ENCODE measurements around the gene SPIB.
"Not testable (repeated sequence)": the region's sequence is repeated elsewhere in the genome, so short reads cannot be mapped to it uniquely, and the experiment has no call there.

Gene SPIB

GRCh38 chr19:50468818-50469217 is 50.1 kb downstream of the SPIB start:
- Histone ChIP-seq H3K36me3 (ENCODE audit: control insufficient read depth, insufficient read depth, low read length) (no peaks in the 10 kb centered on the region), H3K9me3 (ENCODE audit: control insufficient read depth, insufficient read depth, low read length) (peaks cover 4% of the 10 kb centered on the region), H3K27me3 (ENCODE audit: control insufficient read depth, insufficient read depth, low read length) (no peaks in the 10 kb centered on the region), H3K4me3 (ENCODE audit: low read length) (no peak overlapping the region), H3K27ac (ENCODE audit: low read length) (no peak overlapping the region), H3K4me1 (ENCODE audit: control insufficient read depth, insufficient read depth, low read length) (no peaks in the 10 kb centered on the region; the same call in 1 of the 2 replicates)
- no peak for DNase-seq (ENCODE audit: low read depth, low spot score)
- no CpG with 5 or more reads among the region's 6 CpGs for whole genome bisulfite sequencing (ENCODE audit: insufficient coverage, insufficient read length)

DNA sequence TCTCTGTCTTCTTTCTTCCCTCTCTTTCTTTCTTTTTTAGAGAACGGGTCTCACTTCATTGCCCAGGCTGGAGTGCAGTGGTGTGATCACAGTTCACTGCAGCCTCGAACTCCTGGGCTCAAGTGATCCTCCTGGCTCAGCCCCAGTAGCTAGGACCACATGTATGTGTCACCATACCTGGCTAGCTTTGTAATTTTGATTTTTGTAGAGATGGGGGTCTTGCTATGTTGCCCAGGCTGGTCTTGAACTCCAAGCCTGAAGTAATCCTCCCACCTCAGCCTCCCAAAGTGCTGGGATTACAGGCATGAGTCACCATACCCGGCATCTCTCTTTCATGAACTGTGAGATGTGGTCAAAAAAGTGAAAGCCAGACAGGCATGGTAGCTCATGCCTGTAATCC is 54.6 kb downstream of the SPIB start:
- H3K36me3 ChIP-seq (ENCODE audit: control insufficient read depth, insufficient read depth, low read length); H3K4me3 ChIP-seq (ENCODE audit: low read length); DNase-seq (ENCODE audit: low read depth, low spot score); H3K27ac ChIP-seq (ENCODE audit: low read length); H3K27me3 ChIP-seq (ENCODE audit: control insufficient read depth, insufficient read depth, low read length); H3K4me1 ChIP-seq (ENCODE audit: control insufficient read depth, insufficient read depth, low read length); H3K9me3 ChIP-seq (ENCODE audit: control insufficient read depth, insufficient read depth, low read length): not testable (repeated sequence)
- WGBS (ENCODE audit: insufficient coverage, insufficient read length), result no CpG with 5 or more reads among the region's 3 CpGs

GRCh38 chr19:50475101-50475568 is 56.4 kb downstream of the SPIB start:
- H3K4me3 ChIP-seq (ENCODE audit: low read length), result no peak overlapping the region
- DNase-seq (ENCODE audit: low read depth, low spot score), result no peak
- H3K9me3 ChIP-seq (ENCODE audit: control insufficient read depth, insufficient read depth, low read length), result peaks cover 1% of the 10 kb centered on the region; the same call in 1 of the 2 replicates
- WGBS (ENCODE audit: insufficient coverage, insufficient read length), result no CpG with 5 or more reads among the region's 12 CpGs
- H3K36me3 ChIP-seq (ENCODE audit: control insufficient read depth, insufficient read depth, low read length), result peaks cover 2% of the 10 kb centered on the region; the same call in 1 of the 2 replicates
- no peak overlapping the region for H3K27ac ChIP-seq (ENCODE audit: low read length)
- H3K27me3 ChIP-seq (ENCODE audit: control insufficient read depth, insufficient read depth, low read length), result no peaks in the 10 kb centered on the region
- H3K4me1 ChIP-seq (ENCODE audit: control insufficient read depth, insufficient read depth, low read length), result no peaks in the 10 kb centered on the region; the same call in 1 of the 2 replicates

DNA sequence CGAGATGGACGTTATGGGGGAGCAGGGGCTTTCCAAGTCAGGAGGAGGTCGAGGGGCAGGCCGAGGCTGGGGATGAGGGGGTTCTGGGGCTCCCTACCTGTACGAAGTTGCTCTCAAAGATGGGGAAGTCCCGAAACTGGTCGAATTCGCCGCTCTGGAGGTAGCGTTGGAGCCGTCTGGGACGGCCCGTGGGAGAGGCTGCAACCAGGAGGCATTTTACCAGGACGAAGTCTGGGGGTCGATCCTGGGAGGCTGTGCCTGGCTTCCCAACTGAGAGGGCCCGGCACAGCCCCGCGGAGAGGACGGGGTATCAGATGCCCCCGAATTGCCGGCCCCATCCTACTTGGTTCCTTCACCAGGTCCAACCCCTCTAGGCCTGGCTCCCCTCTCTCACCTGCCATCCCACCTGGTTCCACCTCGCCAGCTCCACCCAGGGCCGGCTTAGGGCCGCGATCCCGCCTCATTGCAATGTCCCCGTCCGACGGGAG is 57.0 kb downstream of the SPIB start:
- peaks cover 2% of the 10 kb centered on the region; the same call in 1 of the 2 replicates for H3K36me3 ChIP-seq (ENCODE audit: control insufficient read depth, insufficient read depth, low read length)
- H3K4me1 ChIP-seq (ENCODE audit: control insufficient read depth, insufficient read depth, low read length), result no peaks in the 10 kb centered on the region; the same call in 1 of the 2 replicates
- no CpG with 5 or more reads among the region's 29 CpGs for WGBS (ENCODE audit: insufficient coverage, insufficient read length)
- H3K9me3 ChIP-seq (ENCODE audit: control insufficient read depth, insufficient read depth, low read length), result peaks cover 1% of the 10 kb centered on the region; the same call in 1 of the 2 replicates
- H3K4me3 ChIP-seq (ENCODE audit: low read length), result peak overlapping the region; percentile 16; the same call in 1 of the 2 replicates
- DNase-seq (ENCODE audit: low read depth, low spot score), result no peak
- no peak overlapping the region for H3K27ac ChIP-seq (ENCODE audit: low read length)
- H3K27me3 ChIP-seq (ENCODE audit: control insufficient read depth, insufficient read depth, low read length), result no peaks in the 10 kb centered on the region

GRCh38 chr19:50476224-50476906 is 57.6 kb downstream of the SPIB start, which contains the start of the genes EMC10 and GARIN5A:
Gene EMC10, plus strand, starts transcription at chr19:50476507. Its CDS starts 38 bp downstream, at chr19:50476545.
Gene GARIN5A, minus strand, starts transcription at chr19:50476848. Its CDS starts 460 bp downstream, at chr19:50476388.
- Histone ChIP-seq H3K36me3 (ENCODE audit: control insufficient read depth, insufficient read depth, low read length) (peaks cover 2% of the 10 kb centered on the region; the same call in 1 of the 2 replicates), H3K4me3 (ENCODE audit: low read length) (peak within 1 kb of the TSS; percentile 78), H3K4me1 (ENCODE audit: control insufficient read depth, insufficient read depth, low read length) (no peaks in the 10 kb centered on the region; the same call in 1 of the 2 replicates), H3K27ac (ENCODE audit: low read length) (no peak within 1 kb of the TSS), H3K27me3 (ENCODE audit: control insufficient read depth, insufficient read depth, low read length) (no peaks in the 10 kb centered on the region), H3K9me3 (ENCODE audit: control insufficient read depth, insufficient read depth, low read length) (peaks cover 1% of the 10 kb centered on the region; the same call in 1 of the 2 replicates)
- WGBS (ENCODE audit: insufficient coverage, insufficient read length), result no CpG with 5 or more reads among the region's 58 CpGs
- DNase-seq (ENCODE audit: low read depth, low spot score), result no peak

DNA sequence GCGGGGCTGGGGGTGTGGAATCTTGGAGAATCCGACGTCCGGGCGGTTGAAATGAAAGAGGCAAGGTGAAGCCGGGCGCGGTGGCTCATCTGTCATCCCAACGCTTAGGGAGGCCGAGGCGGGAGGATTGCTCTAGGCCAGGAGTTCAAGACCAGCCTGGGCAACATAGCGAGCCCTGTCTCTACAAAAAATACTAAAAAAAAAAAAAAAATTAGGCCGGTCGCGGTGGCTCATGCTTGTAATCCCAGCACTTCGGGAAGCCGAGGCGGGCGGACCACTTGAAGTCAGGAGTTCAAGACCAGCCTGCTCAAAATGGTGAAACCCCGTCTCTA is 58.1 kb downstream of the SPIB start:
- H3K36me3 ChIP-seq (ENCODE audit: control insufficient read depth, insufficient read depth, low read length), result peaks cover 7% of the 10 kb centered on the region; the same call in 1 of the 2 replicates
- peak overlapping the region; percentile 78; the same call in 1 of the 2 replicates for H3K4me3 ChIP-seq (ENCODE audit: low read length)
- no peak overlapping the region for H3K27ac ChIP-seq (ENCODE audit: low read length)
- no peaks in the 10 kb centered on the region for H3K27me3 ChIP-seq (ENCODE audit: control insufficient read depth, insufficient read depth, low read length)
- no peak for DNase-seq (ENCODE audit: low read depth, low spot score)
- no peaks in the 10 kb centered on the region; the same call in 1 of the 2 replicates for H3K4me1 ChIP-seq (ENCODE audit: control insufficient read depth, insufficient read depth, low read length)
- no CpG with 5 or more reads among the region's 20 CpGs for WGBS (ENCODE audit: insufficient coverage, insufficient read length)
- H3K9me3 ChIP-seq (ENCODE audit: control insufficient read depth, insufficient read depth, low read length), result peaks cover 1% of the 10 kb centered on the region; the same call in 1 of the 2 replicates

DNA sequence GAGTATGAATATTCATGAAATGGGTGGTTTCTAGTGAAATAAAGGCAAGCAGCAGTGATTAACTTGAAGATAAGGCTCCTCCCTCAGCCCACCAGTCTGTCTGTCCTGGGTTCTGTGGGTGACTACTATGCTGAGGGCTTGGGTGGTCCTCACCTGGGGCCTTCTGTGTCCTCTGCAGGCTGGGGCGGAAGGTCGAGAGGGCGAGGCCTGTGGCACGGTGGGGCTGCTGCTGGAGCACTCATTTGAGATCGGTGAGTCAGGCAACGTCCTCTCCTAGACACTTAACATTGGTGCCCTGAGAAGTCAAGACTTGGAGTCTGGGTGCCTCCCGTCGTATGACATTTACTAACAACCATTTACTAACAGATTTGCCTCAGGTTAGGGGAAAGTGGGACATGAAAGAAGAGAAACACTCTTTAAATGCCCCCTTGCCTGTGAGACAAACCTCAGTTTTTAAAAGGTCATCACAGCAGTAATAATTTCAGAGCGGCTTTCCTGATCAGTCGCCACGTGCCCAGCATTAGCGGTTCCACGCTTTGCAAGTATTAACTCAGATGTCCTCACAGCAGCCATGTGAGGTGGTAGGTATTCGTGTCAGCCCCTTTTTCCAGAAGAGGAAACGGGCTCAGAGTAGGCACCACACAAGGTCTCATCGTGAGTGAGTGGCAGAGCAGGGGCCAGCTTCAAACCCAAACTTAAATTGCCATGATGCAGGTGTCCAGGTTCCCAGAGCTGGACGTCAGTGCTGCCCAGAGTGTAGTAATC is 59.2 kb downstream of the SPIB start:
- peaks cover 7% of the 10 kb centered on the region; the same call in 1 of the 2 replicates for H3K36me3 ChIP-seq (ENCODE audit: control insufficient read depth, insufficient read depth, low read length)
- H3K4me3 ChIP-seq (ENCODE audit: low read length), result no peak overlapping the region
- no peaks in the 10 kb centered on the region; the same call in 1 of the 2 replicates for H3K9me3 ChIP-seq (ENCODE audit: control insufficient read depth, insufficient read depth, low read length)
- DNase-seq (ENCODE audit: low read depth, low spot score), result no peak
- H3K27ac ChIP-seq (ENCODE audit: low read length), result no peak overlapping the region
- no peaks in the 10 kb centered on the region; the same call in 1 of the 2 replicates for H3K4me1 ChIP-seq (ENCODE audit: control insufficient read depth, insufficient read depth, low read length)
- H3K27me3 ChIP-seq (ENCODE audit: control insufficient read depth, insufficient read depth, low read length), result no peaks in the 10 kb centered on the region
- WGBS (ENCODE audit: insufficient coverage, insufficient read length), result no CpG with 5 or more reads among the region's 17 CpGs

DNA sequence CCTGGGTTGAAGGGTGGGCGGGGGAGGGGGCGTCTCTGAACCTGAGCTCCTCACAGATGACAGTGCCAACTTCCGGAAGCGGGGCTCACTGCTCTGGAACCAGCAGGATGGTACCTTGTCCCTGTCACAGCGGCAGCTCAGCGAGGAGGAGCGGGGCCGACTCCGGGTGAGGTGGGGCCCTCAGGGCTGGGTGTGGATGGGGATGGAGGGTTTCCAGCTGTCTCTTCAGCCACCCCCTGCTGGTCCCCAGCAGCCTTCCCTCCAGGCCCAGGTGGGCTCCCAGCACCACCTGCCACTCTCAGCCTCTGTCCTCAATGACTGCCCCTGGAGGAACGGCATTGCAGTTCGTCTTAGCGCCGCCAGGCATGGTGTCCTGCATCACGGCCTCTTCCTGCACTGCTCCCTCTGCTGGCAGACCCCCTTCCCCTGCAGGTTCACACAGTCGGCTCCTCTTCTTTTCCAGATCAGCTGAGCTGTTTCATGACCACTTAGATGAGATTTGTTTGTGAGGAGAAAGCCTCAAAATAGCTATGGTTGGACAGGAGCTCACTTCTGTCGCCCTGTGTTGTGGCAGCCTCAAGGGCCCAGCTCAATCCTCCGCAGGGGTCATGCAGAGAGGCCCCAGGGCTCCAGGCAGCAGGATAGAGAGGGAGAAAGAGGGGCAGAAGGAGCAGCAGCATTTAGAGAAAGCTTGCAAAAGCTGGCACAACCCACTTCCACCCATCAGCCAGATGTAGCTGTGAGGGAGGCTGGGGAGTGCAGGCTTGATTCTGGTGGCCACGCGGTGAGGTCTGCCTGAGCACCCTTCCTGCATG is 60.4 kb downstream of the SPIB start:
- peaks cover 7% of the 10 kb centered on the region; the same call in 1 of the 2 replicates for H3K36me3 ChIP-seq (ENCODE audit: control insufficient read depth, insufficient read depth, low read length)

DNA sequence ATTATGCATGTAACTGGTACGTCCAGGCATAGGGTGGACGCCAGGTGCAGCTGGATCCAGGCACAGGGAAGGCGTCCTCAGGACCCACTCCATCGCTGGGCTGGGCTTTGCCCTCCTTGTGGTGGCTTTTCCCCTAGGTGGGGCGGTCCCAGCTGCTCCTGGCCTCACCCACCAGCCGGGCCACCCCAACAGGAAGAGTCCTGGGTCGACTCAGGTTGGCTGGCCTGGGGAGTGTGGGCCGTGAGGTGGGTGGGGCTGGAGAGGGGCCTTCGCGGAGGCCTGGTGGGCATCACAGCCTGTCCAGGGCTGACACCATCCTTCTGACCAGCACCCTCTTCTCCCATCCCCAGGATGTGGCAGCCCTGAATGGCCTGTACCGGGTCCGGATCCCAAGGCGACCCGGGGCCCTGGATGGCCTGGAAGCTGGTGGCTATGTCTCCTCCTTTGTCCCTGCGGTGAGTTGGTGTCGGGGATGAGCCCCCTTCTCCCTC is 61.1 kb downstream of the SPIB start:
- Histone ChIP-seq H3K4me3 (ENCODE audit: low read length) (no peak overlapping the region), H3K36me3 (ENCODE audit: control insufficient read depth, insufficient read depth, low read length) (peaks cover 7% of the 10 kb centered on the region; the same call in 1 of the 2 replicates), H3K4me1 (ENCODE audit: control insufficient read depth, insufficient read depth, low read length) (no peaks in the 10 kb centered on the region; the same call in 1 of the 2 replicates), H3K27ac (ENCODE audit: low read length) (no peak overlapping the region), H3K27me3 (ENCODE audit: control insufficient read depth, insufficient read depth, low read length) (no peaks in the 10 kb centered on the region; the same call in 1 of the 2 replicates), H3K9me3 (ENCODE audit: control insufficient read depth, insufficient read depth, low read length) (no peaks in the 10 kb centered on the region; the same call in 1 of the 2 replicates)
- WGBS (ENCODE audit: insufficient coverage, insufficient read length), result no CpG with 5 or more reads among the region's 16 CpGs
- DNase-seq (ENCODE audit: low read depth, low spot score), result no peak

More for the DNA sequence above, 60.4 kb downstream of the SPIB start:
- Histone ChIP-seq H3K9me3 (ENCODE audit: control insufficient read depth, insufficient read depth, low read length) (no peaks in the 10 kb centered on the region; the same call in 1 of the 2 replicates), H3K4me1 (ENCODE audit: control insufficient read depth, insufficient read depth, low read length) (no peaks in the 10 kb centered on the region; the same call in 1 of the 2 replicates), H3K4me3 (ENCODE audit: low read length) (no peak overlapping the region), H3K27me3 (ENCODE audit: control insufficient read depth, insufficient read depth, low read length) (no peaks in the 10 kb centered on the region), H3K27ac (ENCODE audit: low read length) (no peak overlapping the region)
- no CpG with 5 or more reads among the region's 19 CpGs for WGBS (ENCODE audit: insufficient coverage, insufficient read length)
- DNase-seq (ENCODE audit: low read depth, low spot score), result no peak
